OCI-LY3 (cell line): ENCODE results near the gene ARHGEF2.

Source experiments
- CTCF ChIP-seq: fragments of 200-600, 300-600 bp; sonication (generic); IDR thresholded peaks from 2 replicates; pipeline ENCODE4 v1.5.1; 2014; ENCODE audit warnings: antibody characterized with exemption, low read length, low read depth
- EZH2phosphoT487 ChIP-seq: fragments of 200-600 bp; shearing (Covaris generic); IDR thresholded peaks from 2 replicates; pipeline ENCODE4 v1.6.1; 2018; ENCODE audit warnings: antibody characterized with exemption, mixed run types, low read depth

- no peak for TF ChIP-seq CTCF
- no peak for TF ChIP-seq EZH2phosphoT487
Observed at GRCh38 chr1:155971910-155972809, 6.2 kb downstream of the ARHGEF2 start.
